ENCODE results near the gene SLC15A3. TPM values are rescaled to one million over a fixed set of nuclear protein-coding genes. Genes with fewer than 3 reads are reported as not detected.

The SLC15A3 gene
- total and polyA plus RNA-seq, 8 donors, result 2.0 to 25.3 (median 6.1) TPM

DNA sequence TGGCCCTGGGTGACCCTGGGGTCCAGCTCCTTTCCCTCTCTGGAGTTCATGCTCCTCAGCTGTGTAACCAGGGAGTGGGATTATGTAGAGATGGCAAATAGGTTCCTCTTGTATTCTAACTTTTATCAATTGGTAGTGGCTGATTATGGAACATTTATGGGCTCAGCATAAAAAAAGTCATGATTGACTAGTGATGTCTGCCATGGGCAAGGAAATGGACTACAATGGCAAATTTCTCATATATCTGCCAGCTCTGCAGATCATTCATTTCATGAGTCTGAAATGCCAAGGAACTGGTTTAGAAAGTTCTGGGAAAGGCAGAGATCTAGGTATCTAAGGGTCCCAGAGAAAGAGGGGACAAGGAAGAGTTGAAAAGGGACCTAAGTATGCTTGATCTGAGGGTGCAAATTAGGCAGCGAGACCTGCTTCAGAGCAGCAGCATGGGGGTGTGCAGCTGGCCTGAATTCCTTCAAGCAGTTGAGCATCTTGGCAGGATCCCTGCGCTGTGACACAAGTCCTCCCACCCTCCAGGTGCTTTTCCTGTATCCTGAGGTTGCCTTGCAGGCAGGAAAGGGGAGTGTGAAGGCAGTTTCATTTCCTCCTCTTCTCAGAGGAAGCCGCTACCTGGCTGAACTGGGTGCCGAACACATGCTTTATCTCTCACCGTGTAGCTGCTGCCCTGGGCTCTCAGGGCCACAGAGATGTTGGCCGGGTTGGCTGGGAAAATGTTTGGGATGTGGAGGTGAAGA, 10.4 kb downstream of the SLC15A3 start:
- WGBS, 2 donors, result 70 to 76% methylated on average over 6 of the region's 6 CpGs
- intact Hi-C loops (cut with DNase I), result no loop called here
- no peak for TF ChIP-seq CTCF (IDR thresholded peaks at IDR 0.05)
- no peak overlapping the region for H3K27ac ChIP-seq
- H3K4me3 ChIP-seq, result no peak overlapping the region
- no peaks in the 10 kb centered on the region for H3K36me3 ChIP-seq
- FAIRE-seq, result no peak
- ATAC-seq, result no peak
- DNase-seq, result no peak
- peaks cover 0 to 3% (median 3%) of the 10 kb centered on the region in 3 donors for H3K4me1 ChIP-seq
- no peaks in the 10 kb centered on the region for H3K27me3 ChIP-seq
- H3K9me3 ChIP-seq, result no peaks in the 10 kb centered on the region

DNA sequence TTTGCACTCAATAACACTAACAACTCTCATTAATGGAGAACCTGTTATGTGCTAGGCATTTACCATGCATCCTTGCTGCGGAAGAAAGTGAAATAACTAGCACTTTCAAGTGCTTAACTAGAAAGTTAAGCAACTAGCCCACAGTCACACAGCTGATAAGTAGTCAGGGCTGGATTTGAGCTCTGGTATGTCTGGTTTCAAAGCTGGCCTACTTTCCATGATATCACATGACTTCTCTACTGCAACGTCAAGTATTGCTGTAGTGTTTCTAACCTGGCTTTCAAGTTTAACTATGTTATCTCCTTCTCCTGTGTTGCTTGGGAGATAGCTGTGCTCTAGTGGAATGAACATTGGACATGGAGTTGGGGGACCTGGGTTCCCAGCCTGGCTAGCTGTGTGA, 12.1 kb downstream of the SLC15A3 start:
- DNase-seq (no peak), FAIRE-seq (no peak), ATAC-seq (peak; percentile 40 to 59 (median 41))
- no peaks in the 10 kb centered on the region for H3K9me3 ChIP-seq
- 46 to 51% methylated on average over 2 of the region's 2 CpGs for WGBS, 2 donors
- intact Hi-C loops (cut with DNase I), result no loop called here
- H3K27ac ChIP-seq, result no peak overlapping the region
- peaks cover 0 to 3% (median 3%) of the 10 kb centered on the region in 3 donors for H3K4me1 ChIP-seq
- no peak for TF ChIP-seq CTCF (IDR thresholded peaks at IDR 0.05)
- no peaks in the 10 kb centered on the region for H3K27me3 ChIP-seq
- H3K4me3 ChIP-seq, result no peak overlapping the region
- no peaks in the 10 kb centered on the region for H3K36me3 ChIP-seq

DNA sequence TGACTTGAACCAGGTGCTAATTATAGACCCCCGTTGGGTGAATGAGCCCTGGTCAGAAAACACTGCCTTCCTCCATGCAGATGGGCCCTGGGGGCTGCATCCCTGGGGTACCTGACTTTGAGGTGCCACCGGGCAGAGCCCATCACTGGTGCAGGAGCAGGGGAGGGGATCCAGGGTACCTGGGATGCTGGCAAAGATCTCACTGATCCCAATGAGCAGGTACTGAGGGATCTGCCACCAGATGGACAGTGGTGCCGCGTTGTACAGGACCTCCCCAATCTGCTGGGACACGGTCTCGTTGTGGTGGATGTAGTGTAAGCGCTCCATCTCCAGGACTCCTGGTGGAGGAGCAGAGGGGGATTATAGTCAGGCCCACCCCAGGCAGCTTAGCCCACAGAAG, 12.7 kb downstream of the SLC15A3 start:
- FAIRE-seq (no peak), DNase-seq (no peak), ATAC-seq (no peak)
- Histone ChIP-seq H3K4me1 (peaks cover 0 to 3% (median 3%) of the 10 kb centered on the region in 3 donors), H3K27me3 (no peaks in the 10 kb centered on the region), H3K9me3 (no peaks in the 10 kb centered on the region), H3K36me3 (no peaks in the 10 kb centered on the region), H3K4me3 (no peak overlapping the region), H3K27ac (no peak overlapping the region)
- intact Hi-C loops (cut with DNase I), result no loop called here
- WGBS, 2 donors, result 92 to 99% methylated on average over 7 of the region's 7 CpGs
- no peak for TF ChIP-seq CTCF (IDR thresholded peaks at IDR 0.05)

DNA sequence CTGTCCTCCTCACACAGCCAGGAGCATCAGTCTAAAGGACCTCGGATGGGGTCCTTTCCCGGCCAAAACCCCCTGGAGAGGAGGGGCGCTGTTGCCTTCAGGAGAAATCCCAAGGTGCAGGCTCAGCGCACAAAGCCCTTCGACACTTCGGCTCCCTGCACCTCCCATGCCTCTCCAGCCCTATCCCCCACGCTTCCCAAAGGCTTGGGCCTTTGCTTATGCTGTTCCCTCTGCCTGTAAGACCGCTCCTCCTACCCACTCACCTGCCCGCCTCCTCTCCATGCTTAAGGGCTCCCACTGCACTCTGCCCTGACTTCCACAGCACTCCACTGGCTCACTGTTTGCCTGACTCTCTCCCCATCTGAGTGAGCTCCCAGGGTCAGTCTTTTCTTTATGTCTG, 13.5 kb downstream of the SLC15A3 start:
- no peak for TF ChIP-seq CTCF (IDR thresholded peaks at IDR 0.05)
- ATAC-seq, result no peak
- no peak for DNase-seq
- Histone ChIP-seq H3K36me3 (no peaks in the 10 kb centered on the region), H3K9me3 (no peaks in the 10 kb centered on the region), H3K4me1 (peaks cover 0 to 3% (median 3%) of the 10 kb centered on the region in 3 donors), H3K4me3 (no peak overlapping the region), H3K27ac (no peak overlapping the region), H3K27me3 (no peaks in the 10 kb centered on the region)
- FAIRE-seq, result no peak
- intact Hi-C loops (cut with DNase I), result no loop called here
- WGBS, 2 donors, result 83 to 87% methylated on average over 9 of the region's 9 CpGs

GRCh38 chr11:60937811-60938210, 14.2 kb downstream of the SLC15A3 start:
- DNase-seq (peak in 1 of 6 donors; percentile 50), ATAC-seq (no peak), FAIRE-seq (no peak)
- no peak overlapping the region for H3K27ac ChIP-seq
- H3K27me3 ChIP-seq, result no peaks in the 10 kb centered on the region
- peaks cover 0 to 3% (median 3%) of the 10 kb centered on the region in 3 donors for H3K4me1 ChIP-seq
- no peak for TF ChIP-seq CTCF (IDR thresholded peaks at IDR 0.05)
- intact Hi-C loops (cut with DNase I), result no loop called here
- 91 to 97% methylated on average over 8 of the region's 8 CpGs for WGBS, 2 donors
- no peak overlapping the region for H3K4me3 ChIP-seq
- H3K9me3 ChIP-seq, result no peaks in the 10 kb centered on the region
- H3K36me3 ChIP-seq, result no peaks in the 10 kb centered on the region
